Testis (tissue), 2 donors: ENCODE measurements around the gene CNTN5.

ENCODE experiments used
- POLR2A ChIP-seq: fragments of 450-650 bp; IDR thresholded peaks from one replicate; pipeline ENCODE4 v1.6.1; 2017; ENCODE audit warnings: antibody characterized with exemption, mild to moderate bottlenecking, moderate library complexity
- TF ChIP-seq, protein P1 (sequence below), 3 experiments: fragments of 450-650 bp in 2 of 3; fragments of 200-600 bp in 1 of 3; sonication (generic) in 1 of 3; IDR thresholded peaks; one replicate each; pipeline ENCODE4 v1.5.1; 2016 to 2019; ENCODE audit warnings: antibody characterized with exemption in 3 of 3, mild to moderate bottlenecking in 2 of 3, moderate library complexity in 1 of 3

- TF ChIP-seq POLR2A: no peak
- TF ChIP-seq, protein P1, sequence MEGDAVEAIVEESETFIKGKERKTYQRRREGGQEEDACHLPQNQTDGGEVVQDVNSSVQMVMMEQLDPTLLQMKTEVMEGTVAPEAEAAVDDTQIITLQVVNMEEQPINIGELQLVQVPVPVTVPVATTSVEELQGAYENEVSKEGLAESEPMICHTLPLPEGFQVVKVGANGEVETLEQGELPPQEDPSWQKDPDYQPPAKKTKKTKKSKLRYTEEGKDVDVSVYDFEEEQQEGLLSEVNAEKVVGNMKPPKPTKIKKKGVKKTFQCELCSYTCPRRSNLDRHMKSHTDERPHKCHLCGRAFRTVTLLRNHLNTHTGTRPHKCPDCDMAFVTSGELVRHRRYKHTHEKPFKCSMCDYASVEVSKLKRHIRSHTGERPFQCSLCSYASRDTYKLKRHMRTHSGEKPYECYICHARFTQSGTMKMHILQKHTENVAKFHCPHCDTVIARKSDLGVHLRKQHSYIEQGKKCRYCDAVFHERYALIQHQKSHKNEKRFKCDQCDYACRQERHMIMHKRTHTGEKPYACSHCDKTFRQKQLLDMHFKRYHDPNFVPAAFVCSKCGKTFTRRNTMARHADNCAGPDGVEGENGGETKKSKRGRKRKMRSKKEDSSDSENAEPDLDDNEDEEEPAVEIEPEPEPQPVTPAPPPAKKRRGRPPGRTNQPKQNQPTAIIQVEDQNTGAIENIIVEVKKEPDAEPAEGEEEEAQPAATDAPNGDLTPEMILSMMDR (IDR thresholded peaks at IDR 0.05): no peak
These were observed 798.2 kb downstream of the CNTN5 start for GRCh38 chr11:99818991-99819390.
